Fibroblast of skin of abdomen (primary cell): ENCODE data around the gene GHRHR.

Experiments
- DNase-seq: peaks from one replicate; pipeline ENCODE4 v3.0.0-alpha.2; 2013

Gene GHRHR

DNA sequence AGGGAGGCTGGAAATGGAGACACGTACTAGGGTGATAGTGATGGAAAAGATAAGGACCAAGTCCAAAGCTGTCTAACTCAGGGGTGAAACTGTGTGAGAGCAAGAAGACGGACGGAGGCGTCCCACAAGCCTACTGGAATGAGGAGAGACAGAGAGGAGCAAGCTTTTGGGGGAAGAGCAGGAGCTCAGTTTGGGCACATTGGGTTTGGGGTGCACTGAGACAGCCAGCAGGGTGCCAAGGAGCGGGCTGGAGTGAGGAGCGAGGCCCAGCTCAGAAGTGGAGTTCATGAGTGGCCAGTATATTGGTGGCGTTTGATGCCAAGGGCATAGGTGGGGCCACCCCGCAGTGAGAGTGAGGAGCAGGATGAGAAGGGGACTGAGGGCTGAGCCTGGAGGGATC, 22.6 kb downstream of the GHRHR start:
- no peak for DNase-seq

DNA sequence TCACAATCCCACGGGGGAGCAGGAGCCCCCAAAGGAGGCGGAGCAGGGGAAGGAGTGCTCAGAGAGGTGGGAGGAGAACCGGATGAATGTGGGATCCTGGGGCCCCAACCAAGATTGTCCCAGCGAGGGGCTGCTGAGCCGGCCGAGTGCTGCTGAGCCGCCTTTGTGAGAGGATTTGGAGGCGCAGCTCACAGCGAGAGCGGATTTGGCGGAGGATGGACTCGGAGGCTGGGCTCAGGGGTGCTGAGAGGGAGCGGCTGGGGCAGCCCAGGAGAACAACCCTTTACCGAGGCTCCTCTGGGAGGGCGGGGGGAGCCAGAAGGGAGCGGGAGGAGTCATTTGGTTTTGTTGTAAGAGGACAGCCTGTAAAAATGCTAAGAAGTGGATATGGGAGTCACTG, 23.0 kb downstream of the GHRHR start:
- no peak for DNase-seq

DNA sequence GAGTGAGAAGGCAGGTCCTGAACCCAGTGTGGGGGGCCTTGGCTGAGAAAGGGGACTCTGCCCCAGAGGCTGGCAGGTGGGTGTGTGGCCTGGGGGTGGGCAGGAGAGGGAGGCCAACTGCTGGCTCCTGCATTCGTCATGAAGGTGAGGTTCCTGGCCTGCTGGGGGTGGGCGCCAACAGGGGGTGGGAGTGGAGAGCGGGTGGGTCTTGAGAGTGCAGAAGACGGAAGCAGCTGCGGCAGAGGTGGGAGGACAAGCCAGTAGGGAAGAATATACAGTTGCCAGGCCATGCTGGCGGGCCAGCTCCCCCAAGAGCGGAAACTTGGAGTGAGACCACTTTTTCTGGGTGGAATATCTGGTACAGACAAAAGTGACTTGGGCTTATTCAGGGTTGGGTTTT, 23.4 kb downstream of the GHRHR start:
- DNase-seq, result no peak

DNA sequence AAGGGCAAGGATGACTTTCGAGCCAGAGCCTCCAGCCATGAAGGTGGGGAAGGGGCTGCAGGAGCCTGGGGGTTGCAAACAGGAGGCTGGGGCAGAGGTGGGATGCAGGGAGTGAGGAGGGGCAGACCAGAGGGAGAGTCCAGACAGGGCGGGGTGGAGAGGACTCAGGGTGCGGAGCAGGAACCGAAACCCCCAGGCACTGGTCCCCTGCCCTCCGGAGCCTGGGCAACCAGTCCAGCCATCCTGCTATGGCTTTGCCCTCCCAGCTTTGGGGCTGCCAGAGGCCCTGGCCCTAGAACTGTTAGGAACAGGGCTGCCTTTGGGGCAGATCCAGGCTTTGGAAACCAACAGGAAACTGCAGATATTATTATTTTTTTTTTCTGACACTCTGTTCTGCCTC, 24.2 kb downstream of the GHRHR start:
- no peak for DNase-seq

DNA sequence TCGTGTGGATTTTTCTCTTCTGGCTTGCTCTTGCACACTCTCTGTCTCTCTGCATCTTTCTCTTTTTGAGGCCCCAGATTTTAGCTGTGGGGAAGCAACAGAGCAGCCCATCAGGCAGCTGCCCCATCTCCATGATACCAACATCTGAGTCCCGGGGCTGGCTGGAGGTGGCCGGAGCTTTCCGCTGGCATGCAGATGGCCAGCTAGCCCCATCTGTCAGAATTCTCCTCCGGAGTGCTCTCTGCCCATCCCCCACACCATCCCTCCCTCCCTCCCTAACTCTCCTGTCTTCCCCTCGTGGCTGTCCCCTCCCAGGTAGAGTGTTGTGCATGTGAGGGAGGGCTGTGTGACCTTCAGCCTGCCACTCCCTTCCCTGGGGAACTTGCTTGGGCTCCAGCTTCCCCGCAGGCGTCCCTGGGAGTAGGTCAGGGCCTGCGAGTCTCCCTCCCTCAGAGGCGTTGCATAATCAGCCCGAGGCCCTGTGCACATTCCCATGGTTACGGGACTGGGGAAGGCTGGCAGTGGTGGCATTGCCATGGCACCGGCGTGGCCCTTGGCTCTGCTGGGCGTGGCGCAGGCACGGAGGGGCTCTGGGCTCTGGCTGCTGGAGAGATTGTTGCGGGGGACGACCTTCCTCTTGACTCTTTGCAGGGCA, 24.7 kb downstream of the GHRHR start:
- no peak for DNase-seq

DNA sequence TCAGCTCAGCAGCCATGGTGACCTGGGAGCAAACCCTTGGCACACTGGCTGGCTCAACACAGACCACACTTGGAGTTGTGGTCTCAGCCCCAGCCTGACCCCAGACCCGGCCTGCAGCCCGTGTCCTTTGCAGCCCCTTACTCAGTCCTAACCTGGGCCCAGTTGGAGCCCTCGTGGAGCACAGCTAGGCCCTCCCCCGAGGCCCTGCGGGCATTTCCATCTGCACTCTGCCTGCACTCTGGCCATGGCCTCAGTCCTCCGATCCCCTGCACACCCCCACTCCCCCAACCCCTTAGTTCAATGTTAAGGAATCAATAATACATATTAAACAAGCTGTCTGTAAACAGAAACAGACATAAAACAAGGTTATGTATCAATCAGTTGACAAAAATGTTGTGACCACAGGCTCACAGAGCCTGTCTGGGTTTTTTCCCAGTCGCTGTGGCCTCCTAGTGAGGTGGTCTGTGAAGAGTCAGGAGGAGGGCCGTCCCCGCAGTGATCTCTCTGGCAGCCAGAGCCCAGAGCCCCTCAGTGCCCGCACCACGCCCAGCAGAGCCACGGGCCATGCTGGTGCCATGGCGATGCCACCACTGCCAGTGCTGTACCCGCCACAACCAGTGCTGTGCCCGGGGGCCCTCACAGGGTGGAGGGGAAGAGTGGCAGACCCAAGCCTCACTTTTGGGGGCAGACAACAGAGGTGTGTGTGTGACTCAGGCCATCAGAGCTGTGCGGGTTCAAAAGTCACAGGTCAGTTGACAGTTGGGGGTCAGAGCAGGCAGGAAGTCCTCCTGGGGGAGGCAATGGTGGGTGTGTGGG, 25.5 kb downstream of the GHRHR start:
- DNase-seq, result no peak

DNA sequence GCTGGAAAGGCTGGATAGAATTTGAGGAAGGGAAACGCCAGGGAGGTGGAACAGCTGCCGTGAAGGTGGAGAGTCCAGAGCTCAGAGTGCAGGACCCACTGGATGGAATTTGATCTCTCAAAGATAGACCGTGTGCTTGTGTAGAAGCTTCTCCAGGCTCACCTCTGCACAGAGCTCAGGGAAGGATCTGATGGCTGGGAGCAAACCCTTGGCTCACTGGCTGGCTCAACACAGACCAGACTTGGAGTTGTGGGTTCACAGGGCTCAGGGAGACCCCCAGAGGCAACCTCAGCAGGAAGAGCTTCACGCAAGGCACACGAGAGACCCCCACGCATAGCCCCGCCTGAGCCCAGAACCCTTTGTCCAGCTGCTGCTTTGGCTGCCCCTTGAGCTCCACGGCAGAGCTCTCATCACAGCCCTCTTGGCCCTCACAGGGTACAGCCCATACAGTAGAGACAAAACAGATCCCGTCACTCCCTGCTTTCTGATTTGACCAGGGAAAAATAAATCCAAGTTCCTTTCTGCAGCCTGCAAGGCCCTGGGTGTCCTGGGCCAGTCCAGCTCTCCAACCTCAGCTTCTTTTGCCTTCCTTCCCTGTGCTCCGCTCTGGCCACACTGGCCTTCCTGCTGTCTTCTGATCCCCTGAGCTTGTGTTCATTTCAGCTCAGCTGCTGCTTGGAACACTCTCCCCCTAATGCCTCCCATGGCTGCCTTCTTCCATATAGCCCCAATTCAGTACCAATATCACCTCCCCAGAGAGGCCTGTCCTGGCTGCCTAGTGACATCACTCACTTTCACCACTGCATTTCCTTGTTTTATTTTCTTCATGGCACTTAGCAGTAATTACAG, 26.3 kb downstream of the GHRHR start:
- DNase-seq, result no peak

DNA sequence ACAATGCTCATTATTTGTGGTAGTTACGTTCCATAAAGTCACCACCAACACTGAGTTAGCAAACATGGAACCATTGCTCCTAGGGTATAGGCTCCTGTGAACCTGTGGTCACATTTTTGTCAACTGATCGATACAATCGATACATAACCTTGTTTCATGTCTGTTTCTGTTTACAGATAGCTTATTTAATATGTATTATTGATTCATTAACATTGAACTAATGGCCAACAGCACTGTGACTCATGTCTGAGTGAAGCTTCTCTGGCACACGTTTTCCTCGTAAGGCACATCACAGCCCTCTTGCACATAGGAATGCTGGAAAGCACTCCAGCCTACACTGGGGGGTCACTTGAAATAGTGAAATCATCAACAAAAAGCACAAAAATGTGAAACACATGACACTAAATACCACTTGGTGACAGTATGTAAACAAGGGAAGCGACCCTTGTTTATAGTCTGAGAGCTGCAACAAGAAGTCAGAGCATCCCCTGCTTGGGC, 27.0 kb downstream of the GHRHR start:
- DNase-seq, result peak; percentile 17

DNA sequence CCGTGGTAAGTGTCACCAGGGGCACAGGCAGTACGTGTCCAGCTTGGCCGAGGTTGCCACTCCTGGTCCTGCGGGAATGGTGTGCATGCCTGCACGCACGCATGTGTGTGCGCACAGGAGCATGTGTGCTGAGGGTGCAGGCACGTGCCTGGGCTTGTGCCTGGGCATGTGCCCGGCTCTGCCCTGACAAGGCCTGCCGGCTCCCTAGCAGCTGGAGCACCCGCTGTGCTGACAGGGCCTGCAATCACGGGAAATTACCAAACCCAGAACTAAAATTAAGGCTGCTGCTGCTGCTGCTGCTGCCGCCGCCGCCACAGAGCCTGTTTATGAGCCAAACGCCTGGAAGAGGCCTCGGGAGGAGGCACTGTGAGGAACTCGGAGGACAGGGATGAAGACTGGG, 28.7 kb downstream of the GHRHR start:
- no peak for DNase-seq

DNA sequence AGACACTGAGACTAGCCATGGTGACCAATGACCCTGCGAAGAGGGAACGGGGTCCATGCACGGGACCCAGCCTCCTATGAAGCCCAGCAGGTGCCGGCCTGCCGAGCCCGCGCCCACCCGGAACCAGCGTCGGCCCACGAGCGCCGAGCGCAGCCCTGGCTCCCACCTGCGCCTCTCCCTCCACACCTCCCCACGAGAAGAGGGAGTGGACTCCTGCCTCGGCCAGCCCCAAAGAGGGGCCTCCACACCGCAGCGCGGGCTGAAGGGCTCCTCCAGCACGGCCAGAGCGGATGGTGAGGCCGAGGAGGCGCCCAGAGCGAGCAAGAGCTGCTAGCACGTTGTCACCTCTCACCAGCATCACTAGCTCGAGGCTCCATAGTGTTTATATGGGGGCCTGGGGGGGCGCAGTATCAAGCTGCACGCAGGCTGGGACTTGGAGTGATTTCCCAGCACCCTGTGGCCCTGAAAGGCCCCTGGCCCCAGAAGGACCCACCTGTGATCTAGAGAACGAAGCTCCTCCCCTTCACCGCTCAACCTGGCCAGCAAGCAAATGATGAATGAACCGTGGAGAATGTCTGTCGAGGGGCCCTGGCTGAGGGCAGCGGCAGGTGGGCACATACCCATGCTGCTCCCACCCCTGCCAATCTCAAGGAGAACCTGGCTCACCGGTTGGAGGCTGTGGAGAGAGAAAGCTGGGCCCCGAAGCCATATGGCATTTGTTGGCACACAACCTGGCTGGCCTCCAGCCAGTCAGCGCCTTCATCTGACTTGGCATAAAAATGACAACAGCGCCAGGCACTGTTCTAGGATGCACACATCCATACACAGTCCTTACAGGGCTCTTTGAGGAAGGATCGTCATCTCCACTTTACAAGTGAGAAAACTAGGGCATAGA, 30.7 kb downstream of the GHRHR start:
- DNase-seq, result no peak

DNA sequence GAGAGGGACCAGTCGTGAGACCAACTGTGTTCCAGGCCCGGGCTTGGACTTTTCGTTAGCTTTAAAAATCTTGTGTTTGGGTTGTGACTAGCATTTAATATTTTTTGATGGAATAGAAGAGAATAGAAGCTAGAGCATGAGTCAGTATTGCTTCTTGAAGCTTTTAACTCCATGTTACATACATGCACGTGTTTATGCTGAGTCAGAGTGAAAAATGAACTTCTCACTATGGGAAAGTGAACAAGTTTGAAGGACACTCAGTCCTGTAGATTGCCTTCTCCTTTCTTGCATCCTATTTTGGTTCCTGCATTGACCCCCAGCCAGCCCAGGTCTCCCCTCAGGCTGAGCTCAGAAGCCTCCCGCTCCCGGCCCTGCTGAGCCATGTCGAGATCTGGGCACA, 31.8 kb downstream of the GHRHR start:
- peak; percentile 21 for DNase-seq

DNA sequence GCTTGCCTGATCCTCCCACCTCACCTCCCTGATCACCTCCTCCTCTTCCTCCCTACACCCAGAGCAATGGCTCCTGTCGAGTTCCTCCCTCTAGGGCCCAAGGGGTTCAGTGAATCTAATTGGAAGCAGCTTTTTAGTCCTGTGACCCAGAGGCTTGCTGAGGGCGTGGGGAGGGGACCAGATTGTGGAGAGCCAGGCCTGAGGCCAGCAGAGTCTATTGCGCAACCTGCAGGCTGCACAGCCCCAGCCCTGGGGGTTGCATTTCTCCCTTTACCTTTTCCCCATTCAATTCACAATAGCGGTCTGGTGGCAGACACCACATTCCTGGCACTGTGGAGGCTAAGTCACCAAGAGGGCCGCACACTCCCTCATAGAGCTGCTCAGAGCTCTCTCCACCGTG, 32.5 kb downstream of the GHRHR start:
- no peak for DNase-seq

DNA sequence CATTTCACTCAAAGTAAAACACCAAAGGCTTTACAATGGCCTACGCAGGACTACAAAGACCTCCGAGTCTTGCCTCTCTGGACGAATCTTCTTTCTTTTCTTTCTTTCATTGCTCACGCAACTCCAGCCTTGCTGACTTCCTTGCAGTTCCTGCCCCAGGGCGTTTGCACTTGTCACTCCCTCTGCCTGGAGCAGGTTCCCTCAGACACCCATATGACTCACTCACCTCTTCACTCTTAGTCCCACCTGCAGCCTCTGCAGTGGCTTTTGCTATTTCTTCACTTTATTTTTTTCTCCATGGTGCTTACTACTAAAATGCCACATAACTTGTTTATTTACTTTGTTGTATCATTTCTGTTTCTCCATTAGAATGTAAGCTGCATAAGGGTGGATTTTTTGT, 33.1 kb downstream of the GHRHR start:
- DNase-seq, result no peak

DNA sequence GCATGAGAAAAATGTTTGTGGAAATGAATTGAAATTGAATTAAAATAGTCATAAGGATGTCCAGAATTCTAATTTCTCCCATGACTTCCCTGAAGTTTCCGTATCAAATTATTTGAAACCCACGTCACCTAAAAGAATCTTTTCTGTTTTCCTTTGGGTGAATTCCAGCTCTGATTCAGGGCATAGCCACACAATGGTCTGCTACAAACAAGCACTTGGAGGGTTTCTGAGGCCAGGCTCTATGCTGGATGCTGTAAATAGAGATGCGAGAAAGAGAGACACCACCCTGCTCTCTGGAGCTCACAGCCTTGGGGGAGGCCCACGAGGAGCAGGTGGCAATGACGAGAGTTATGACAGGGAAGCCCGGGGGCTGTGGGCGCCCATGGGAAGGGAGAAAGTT, 33.6 kb downstream of the GHRHR start:
- no peak for DNase-seq

DNA sequence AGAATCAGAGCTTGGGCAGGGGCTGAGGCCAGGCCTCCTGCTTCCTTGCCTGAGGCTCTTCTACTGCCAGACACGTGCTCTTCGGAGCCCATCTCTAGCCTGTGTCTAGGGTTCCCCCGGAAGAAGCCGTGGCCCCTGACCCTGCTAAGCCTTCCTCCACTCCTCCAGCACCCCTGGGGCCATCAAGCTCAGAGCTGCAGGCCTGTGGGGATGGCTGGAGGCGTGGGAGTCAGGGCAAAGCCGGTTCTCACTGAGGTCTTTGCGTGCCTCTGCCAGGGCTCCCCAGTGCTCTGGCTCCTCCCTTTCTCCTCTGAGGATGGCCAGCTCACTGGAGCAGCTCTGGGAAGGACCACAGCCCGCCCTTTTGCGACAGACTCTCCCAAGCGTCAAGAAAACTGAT, 34.4 kb downstream of the GHRHR start:
- no peak for DNase-seq

DNA sequence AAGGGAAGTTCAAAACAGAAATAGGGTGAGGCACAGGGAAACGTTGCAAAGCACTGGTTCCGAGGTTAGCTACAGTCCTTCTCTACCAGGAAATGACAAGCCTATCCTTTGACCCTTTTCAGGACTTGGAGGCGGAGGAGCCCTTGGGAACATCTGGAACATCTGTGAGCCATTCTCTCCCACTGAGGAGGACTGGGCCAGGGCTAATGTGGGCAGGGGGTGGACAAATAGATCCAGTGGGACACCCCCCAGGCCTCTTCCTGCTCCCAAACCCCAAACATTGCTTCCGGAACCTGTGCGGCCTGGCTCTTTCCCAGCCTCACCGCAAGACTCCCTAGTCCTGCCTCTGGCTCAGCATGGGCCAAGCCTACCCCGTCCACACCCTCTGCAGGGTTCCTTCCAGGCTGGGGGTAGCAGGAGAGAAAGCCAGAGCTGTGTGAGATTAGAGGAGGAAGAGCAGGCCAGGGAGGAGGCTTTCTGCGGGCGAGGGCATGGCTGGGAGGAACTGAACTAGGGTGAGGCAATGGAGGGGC, 36.5 kb downstream of the GHRHR start:
- DNase-seq, result no peak

DNA sequence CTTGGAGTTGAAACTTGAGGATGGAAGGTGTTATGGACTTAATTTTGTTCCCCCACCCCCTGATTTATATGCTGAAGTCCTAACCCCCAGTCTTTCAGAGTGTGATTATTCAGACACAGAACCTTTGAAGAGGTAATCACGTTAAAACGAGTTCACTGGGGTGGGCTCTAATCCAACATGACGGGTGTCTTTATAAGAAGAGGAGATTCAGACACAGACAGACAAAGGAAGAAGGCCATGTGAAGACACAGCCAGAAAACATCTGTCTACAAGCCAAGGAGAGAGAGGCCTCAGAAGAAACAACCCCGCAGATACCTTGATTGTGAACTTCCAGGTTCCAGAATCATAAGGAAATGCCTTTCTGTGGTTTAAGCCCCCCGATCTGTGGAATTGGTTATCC, 37.0 kb downstream of the GHRHR start:
- no peak for DNase-seq

DNA sequence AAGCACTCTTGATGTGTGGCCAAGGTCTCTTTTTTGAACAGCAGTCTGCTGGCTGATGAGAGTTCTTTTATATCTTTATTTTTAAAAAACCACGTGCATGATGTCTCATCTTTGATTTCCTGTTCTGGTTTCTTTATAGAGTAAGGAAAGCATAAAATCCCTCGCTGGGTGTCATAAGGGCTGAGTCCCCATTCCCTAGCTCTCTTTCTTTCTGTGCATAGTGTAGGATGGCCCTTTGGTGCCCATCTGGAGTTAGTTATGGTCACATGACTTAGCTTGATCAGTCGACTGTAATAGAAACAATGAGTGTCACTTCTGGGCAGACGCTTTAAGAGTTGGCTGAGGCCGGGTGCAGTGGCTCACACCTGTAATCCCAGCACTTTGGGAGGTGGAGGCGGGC, 38.5 kb downstream of the GHRHR start:
- peak; percentile 60 for DNase-seq

DNA sequence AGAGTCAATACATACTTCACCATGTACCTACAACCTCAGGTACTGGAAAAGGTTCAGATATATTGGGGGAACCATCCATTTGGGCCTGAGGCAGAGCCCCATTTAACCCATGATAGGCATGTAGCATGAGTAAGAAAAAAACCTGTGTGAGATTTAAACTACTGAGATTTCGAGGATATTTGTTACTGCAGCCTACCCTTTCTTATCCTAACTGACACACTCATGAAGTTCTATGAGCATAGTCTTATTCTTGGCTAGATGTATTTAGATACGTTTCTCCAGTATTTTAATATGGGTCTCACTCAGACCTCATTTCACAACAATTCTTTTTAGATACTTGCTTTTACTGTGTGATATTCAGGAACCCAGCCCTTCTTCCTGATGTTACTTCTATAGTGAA, 39.3 kb downstream of the GHRHR start:
- no peak for DNase-seq

DNA sequence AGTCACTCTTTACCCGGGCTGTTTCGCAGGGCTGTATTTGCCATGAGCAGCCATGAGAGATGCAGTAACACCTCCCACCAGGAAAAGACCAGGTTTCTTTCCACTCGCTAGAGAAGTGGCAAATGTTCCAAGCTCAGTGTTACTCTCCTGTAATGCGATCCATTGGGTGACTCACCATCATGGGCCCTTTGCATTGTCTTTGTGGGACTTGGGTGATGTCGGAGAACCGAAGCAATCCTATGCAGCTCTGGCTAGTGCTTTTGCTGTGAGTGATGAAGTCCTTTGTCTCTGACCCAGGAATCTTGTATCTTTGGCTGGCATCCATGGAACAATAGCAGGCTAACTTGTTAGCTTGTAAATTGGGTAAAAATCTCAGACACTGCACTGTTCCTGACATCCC, 40.0 kb downstream of the GHRHR start:
- peak; percentile 16 for DNase-seq

DNA sequence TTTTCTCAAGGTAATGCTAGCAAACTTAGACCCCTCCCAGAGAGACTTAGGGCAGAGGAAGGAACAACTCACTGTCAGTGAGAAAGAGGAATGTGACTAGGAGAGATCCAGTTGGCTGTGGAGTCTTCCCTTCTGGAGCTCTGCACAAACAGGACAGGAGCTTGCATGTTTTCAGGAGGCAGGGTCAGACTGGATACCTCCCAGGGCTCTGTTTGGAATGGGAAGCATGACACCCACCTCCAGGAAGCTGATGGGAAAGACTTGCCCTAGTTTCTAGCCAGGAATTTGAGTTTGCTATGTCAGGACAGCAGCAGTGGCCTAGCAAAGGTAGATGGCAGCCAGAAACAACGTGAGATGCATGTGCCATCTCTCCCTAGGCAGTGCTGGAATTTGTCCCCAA, 40.6 kb downstream of the GHRHR start:
- DNase-seq, result peak; percentile 24

DNA sequence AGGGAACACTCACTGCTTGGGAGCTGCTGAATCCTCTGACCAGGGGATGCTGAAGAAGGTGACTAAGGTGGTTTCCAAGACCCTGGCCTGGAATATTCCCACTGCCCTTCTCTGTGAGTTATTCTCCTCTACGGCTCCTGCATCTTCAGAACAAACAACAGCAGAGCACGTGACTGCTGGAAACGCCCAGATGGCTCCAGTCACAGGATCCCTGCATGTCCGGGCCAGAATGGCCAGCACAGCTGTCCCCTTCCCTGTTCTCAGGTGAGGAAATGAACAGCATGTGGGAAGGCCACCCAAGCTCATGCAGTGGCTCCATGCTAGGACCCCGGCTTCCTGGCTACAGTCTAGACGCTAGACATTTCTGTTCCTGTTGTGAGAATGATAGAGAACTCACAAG, 43.1 kb downstream of the GHRHR start:
- DNase-seq, result no peak
